Neural crest cell (in vitro differentiated cells): ENCODE measurements around the gene HSP90AA1. TPM values are rescaled to one million over a fixed set of nuclear protein-coding genes. Genes with fewer than 3 reads are reported as not detected.
A peak's percentile ranks its signal among the peaks of the same experiment; 100 is the strongest.
"Not testable (repeated sequence)": the region's sequence is repeated elsewhere in the genome, so short reads cannot be mapped to it uniquely, and the experiment has no call there.

Source experiments
- DNase-seq: peaks from one replicate; pipeline ENCODE4 v3.0.0; 2021; ENCODE audit warnings: low read depth, mixed read lengths, low spot score
- H3K27ac Mint-ChIP-seq: one replicate; pipeline ENCODE4 v1.8.0; 2021; ENCODE audit warnings: mild to moderate bottlenecking, mixed read lengths; ENCODE audit not compliant: unreplicated experiment
- H3K27me3 Mint-ChIP-seq: 2 replicates; pipeline ENCODE4 v1.8.0; 2021; ENCODE audit warnings: low read depth, mild to moderate bottlenecking, mixed read lengths
- H3K36me3 Mint-ChIP-seq: 2 replicates; pipeline ENCODE4 v1.8.0; 2021; ENCODE audit warnings: low read depth, mild to moderate bottlenecking, mixed read lengths
- H3K4me1 Mint-ChIP-seq: 2 replicates; pipeline ENCODE4 v1.8.0; 2021; ENCODE audit warnings: mixed read lengths
- H3K4me3 Mint-ChIP-seq: one replicate; pipeline ENCODE4 v1.8.0; 2021; ENCODE audit warnings: mild to moderate bottlenecking, mixed read lengths
- H3K9me3 Mint-ChIP-seq: 2 replicates; pipeline ENCODE4 v1.8.0; 2021; ENCODE audit warnings: mixed read lengths
- CTCF ChIP-seq: fragments of 200-600 bp; sonication (generic); conservative IDR thresholded peaks from 2 replicates; pipeline ENCODE4 v1.5.0; 2021; ENCODE audit warnings: antibody characterized with exemption, mild to moderate bottlenecking
- total RNA-seq: library from RNA; stranded (reverse); gene quantifications from 2 replicates; pipeline ENCODE4 v1.2.1, GENCODE V29; 2021

HSP90AA1 gene
- total RNA-seq, 1 donor from 2014 or later: 760 TPM

GRCh38 chr14:102085488-102085887 is 1.4 kb downstream of the HSP90AA1 start:
- Mint-ChIP-seq H3K4me1 (peaks cover 70% of the 10 kb centered on the region), H3K9me3 (no peaks in the 10 kb centered on the region), H3K4me3 (peak overlapping the region; percentile 93), H3K27ac (peak overlapping the region; percentile 99), H3K36me3 (peaks cover 48% of the 10 kb centered on the region), H3K27me3 (no peaks in the 10 kb centered on the region)
- TF ChIP-seq CTCF: no peak
- no peak for DNase-seq

GRCh38 chr14:102084931-102085330 is 1.9 kb downstream of the HSP90AA1 start:
- H3K36me3 Mint-ChIP-seq: peaks cover 53% of the 10 kb centered on the region
- H3K27me3 Mint-ChIP-seq: no peaks in the 10 kb centered on the region
- no peaks in the 10 kb centered on the region for H3K9me3 Mint-ChIP-seq
- H3K4me3 Mint-ChIP-seq: peak overlapping the region; percentile 93
- no peak for DNase-seq
- H3K27ac Mint-ChIP-seq: no peak overlapping the region
- no peak for TF ChIP-seq CTCF
- H3K4me1 Mint-ChIP-seq: peaks cover 70% of the 10 kb centered on the region

GRCh38 chr14:102084522-102084921 is 2.3 kb downstream of the HSP90AA1 start:
- H3K4me1 Mint-ChIP-seq: peaks cover 66% of the 10 kb centered on the region
- peaks cover 56% of the 10 kb centered on the region for H3K36me3 Mint-ChIP-seq
- not testable (repeated sequence) for H3K9me3 Mint-ChIP-seq, H3K27me3 Mint-ChIP-seq, H3K27ac Mint-ChIP-seq, DNase-seq
- peak overlapping the region; percentile 93 for H3K4me3 Mint-ChIP-seq

- DNase-seq: no peak
- H3K4me3 Mint-ChIP-seq: peak overlapping the region; percentile 65
- peaks cover 67% of the 10 kb centered on the region for H3K36me3 Mint-ChIP-seq
- peaks cover 52% of the 10 kb centered on the region for H3K4me1 Mint-ChIP-seq
- no peak for TF ChIP-seq CTCF
- no peaks in the 10 kb centered on the region for H3K9me3 Mint-ChIP-seq
- no peaks in the 10 kb centered on the region for H3K27me3 Mint-ChIP-seq
- no peak overlapping the region for H3K27ac Mint-ChIP-seq
Measured at GRCh38 chr14:102081231-102082080, 5.4 kb downstream of the HSP90AA1 start.

GRCh38 chr14:102080183-102081080 is 6.4 kb downstream of the HSP90AA1 start:
- no peaks in the 10 kb centered on the region for H3K9me3 Mint-ChIP-seq
- peaks cover 43% of the 10 kb centered on the region for H3K4me1 Mint-ChIP-seq
- DNase-seq: no peak
- H3K4me3 Mint-ChIP-seq: peak overlapping the region; percentile 61
- H3K27me3 Mint-ChIP-seq: no peaks in the 10 kb centered on the region
- TF ChIP-seq CTCF: no peak
- peaks cover 58% of the 10 kb centered on the region for H3K36me3 Mint-ChIP-seq
- H3K27ac Mint-ChIP-seq: no peak overlapping the region

- Mint-ChIP-seq H3K9me3 (no peaks in the 10 kb centered on the region), H3K27ac (no peak overlapping the region), H3K36me3 (peaks cover 51% of the 10 kb centered on the region), H3K27me3 (no peaks in the 10 kb centered on the region), H3K4me3 (no peak overlapping the region), H3K4me1 (peaks cover 35% of the 10 kb centered on the region)
- DNase-seq: no peak
- no peak for TF ChIP-seq CTCF
Measured at GRCh38 chr14:102079700-102079979, 7.2 kb downstream of the HSP90AA1 start.
